HG03159 (cell line): ENCODE data around the gene TNS2.

Experiments
- ATAC-seq: cut with Tn5 transposase; IDR thresholded peaks from one replicate; pipeline ENCODE4 v1.9.1; 2021; ENCODE audit warnings: mild to moderate bottlenecking, moderate library complexity; ENCODE audit not compliant: unreplicated experiment

The TNS2 gene

DNA sequence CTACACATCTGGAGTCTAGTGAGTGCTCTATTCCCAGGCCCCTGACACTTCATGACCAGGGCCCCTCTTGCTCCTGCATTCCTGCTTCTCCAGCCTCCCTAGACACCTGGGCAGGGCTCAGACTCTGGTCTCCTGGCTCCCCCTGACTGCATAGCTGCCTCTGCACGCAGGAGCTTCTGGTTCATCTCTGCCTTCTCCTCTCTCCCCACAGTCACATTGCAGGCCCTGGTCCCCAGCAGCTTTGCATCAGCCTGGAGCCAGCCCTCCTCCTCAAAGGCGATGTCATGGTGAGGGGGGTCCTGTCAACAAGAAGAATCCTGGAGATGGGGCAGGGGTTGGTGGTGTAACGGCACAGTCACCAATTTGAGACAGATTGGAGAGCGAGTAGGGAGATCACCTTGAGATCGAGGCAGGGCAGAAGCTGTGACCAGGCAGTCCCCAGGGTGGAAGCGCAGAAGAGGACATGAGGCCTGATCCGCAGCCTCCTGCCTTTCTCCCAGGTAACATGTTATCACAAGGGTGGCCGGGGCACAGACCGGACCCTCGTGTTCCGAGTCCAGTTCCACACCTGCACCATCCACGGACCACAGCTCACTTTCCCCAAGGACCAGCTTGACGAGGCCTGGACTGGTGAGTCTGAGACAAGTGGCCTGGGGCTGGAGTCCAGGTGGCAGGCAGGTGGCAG, 8.1 kb downstream of the TNS2 start:
- ATAC-seq = no peak

DNA sequence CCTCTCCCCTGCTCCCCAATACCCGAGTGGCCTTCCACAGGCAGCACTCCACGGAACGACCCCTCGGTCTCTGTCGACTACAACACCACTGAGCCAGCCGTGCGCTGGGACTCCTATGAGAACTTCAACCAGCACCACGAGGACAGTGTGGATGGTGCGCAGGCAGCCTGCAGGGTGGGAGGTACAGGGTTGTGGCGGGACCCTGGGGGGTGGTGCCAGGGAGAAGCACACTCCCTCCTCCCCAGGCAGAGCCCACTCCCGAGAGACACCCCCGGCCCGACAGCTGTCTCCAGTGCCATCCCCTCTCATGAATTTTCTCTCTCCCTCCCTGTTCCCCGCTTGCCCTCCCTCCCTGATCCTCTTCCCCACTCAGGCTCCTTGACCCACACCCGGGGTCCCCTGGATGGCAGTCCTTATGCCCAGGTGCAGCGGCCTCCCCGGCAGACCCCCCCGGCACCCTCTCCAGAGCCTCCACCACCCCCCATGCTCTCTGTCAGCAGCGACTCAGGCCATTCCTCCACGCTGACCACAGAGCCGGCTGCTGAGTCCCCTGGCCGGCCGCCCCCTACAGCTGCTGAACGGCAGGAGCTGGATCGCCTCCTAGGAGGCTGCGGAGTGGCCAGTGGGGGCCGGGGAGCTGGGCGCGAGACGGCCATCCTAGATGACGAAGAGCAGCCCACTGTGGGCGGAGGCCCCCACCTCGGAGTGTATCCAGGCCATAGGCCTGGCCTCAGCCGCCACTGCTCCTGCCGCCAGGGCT, 9.0 kb downstream of the TNS2 start:
- ATAC-seq = no peak

DNA sequence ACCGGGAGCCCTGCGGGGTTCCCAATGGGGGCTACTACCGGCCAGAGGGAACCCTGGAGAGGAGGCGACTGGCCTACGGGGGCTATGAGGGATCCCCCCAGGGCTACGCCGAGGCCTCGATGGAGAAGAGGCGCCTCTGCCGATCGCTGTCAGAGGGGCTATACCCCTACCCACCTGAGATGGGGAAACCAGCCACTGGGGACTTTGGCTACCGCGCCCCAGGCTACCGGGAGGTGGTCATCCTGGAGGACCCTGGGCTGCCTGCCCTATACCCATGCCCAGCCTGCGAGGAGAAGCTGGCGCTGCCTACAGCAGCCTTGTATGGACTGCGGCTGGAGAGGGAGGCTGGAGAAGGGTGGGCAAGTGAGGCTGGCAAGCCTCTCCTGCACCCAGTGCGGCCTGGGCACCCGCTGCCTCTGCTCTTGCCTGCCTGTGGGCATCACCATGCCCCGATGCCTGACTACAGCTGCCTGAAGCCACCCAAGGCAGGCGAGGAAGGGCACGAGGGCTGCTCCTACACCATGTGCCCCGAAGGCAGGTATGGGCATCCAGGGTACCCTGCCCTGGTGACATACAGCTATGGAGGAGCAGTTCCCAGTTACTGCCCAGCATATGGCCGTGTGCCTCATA, 9.7 kb downstream of the TNS2 start:
- no peak for ATAC-seq

DNA sequence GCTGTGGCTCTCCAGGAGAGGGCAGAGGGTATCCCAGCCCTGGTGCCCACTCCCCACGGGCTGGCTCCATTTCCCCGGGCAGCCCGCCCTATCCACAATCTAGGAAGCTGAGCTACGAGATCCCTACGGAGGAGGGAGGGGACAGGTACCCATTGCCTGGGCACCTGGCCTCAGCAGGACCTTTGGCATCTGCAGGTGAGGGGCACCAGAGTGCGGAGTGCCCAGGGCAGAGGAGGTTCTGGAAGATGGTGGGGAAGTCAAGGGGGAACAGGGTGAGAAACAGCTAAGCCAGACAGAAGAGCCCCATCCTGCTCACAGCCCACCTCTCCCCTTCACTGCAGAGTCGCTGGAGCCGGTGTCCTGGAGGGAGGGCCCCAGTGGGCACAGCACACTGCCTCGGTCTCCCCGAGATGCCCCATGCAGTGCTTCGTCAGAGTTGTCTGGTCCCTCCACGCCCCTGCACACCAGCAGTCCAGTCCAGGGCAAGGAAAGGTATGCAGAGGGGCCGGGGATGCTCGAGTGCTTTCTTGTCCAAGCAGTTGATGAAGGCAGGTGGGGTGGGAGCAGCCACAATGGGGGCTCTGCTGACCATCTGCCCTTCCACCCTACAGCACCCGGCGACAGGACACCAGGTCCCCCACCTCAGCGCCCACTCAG, 10.3 kb downstream of the TNS2 start:
- no peak for ATAC-seq

DNA sequence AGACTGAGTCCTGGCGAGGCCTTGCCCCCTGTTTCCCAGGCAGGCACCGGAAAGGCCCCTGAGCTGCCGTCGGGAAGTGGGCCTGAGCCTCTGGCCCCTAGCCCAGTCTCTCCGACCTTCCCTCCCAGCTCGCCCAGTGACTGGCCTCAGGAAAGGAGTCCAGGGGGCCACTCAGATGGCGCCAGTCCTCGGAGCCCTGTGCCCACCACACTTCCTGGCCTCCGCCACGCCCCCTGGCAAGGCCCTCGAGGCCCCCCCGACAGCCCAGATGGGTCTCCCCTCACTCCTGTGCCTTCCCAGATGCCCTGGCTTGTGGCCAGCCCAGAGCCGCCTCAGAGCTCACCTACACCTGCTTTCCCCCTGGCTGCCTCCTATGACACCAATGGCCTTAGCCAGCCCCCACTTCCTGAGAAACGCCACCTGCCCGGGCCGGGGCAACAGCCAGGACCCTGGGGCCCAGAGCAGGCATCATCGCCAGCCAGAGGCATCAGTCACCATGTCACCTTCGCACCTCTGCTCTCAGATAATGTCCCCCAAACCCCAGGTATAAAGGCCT, 10.9 kb downstream of the TNS2 start:
- no peak for ATAC-seq

DNA sequence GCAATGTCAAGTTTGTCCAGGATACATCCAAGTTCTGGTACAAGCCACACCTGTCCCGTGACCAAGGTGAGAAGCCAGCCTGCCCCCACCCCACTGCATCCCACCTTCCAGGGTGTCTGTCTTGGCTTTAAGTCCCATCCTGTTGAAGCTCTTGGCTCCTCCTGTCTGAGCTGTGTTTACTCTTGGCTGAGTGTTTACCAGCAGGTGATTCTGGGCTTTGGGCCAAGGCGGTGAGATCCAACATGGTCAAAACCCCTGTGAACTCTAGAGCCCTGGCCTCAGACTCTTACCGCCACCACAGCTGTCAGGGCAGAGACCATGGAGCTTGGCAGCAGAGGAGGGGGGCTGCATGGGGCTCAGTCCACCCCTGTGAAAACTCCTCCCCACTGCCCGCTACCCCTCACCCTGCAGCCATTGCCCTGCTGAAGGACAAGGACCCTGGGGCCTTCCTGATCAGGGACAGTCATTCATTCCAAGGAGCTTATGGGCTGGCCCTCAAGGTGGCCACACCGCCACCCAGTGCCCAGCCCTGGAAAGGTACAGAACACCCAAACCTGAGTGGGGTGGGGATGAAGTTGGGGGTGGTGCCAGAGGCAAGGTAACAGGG, 11.6 kb downstream of the TNS2 start:
- no peak for ATAC-seq

DNA sequence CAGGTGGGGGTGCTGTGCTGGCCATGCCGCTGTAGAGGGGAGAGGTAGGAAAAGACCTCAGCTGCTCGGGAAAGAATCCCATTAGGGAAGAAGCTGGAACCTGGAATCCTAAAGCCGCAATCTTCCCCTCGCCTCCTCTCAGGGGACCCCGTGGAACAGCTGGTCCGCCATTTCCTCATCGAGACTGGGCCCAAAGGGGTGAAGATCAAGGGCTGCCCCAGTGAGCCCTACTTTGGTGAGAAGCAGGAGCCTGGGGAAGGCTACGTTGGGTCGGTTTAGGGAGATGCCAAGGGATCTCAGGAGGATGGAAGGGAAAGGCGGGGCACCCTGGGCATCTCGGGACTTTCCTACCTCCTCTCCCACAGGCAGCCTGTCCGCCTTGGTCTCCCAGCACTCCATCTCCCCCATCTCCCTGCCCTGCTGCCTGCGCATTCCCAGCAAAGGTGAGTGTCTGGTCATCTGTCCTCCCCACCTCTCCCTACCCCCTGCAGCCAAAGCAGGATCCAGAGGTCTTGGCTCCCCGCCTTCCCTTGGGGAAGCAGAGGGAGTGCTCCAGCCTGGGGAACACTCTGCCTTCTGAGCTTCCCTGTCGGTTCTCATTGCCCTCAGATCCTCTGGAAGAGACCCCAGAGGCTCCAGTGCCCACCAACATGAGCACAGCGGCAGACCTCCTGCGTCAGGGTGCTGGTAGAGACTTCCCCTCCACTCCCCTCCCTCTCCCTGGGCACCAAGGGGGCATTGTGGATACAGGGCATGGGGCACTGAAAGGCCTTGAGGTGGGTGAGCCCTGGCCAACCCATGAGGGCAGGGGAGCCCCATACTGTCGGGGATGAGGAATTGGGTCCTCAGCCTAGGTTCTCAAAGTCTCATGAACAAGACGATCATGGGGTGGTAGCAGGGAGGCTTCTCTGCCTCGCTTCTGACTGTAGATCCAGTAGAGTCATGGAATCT, 12.4 kb downstream of the TNS2 start:
- no peak for ATAC-seq

DNA sequence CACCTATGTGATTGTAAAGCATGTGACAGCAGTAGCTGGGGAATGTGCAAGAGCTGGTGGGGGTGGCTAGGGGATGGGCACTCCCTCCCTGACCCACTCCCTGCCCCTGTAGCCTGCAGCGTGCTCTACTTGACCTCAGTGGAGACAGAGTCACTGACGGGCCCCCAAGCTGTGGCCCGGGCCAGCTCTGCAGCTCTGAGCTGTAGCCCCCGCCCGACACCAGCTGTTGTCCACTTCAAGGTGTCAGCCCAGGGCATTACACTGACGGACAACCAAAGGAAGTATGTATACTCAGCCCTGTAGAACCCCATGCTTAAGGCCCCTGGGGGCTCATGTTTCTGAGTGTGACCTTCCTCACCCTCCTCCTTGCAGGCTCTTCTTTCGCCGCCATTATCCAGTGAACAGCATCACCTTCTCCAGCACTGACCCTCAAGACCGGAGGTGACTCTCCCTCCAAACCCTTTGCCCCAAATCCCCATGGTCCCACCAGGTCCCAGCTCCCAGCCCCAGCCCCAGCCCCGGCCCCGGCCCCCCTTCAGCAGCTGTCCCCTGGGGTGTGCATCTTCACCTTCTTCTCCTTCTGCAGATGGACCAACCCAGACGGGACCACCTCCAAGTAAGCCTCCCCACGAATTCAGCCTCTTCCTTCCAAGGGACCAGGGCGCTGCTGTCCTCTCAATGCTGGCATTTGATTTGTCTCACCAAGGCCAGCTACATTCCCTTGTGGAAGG, 13.3 kb downstream of the TNS2 start:
- no peak for ATAC-seq

DNA sequence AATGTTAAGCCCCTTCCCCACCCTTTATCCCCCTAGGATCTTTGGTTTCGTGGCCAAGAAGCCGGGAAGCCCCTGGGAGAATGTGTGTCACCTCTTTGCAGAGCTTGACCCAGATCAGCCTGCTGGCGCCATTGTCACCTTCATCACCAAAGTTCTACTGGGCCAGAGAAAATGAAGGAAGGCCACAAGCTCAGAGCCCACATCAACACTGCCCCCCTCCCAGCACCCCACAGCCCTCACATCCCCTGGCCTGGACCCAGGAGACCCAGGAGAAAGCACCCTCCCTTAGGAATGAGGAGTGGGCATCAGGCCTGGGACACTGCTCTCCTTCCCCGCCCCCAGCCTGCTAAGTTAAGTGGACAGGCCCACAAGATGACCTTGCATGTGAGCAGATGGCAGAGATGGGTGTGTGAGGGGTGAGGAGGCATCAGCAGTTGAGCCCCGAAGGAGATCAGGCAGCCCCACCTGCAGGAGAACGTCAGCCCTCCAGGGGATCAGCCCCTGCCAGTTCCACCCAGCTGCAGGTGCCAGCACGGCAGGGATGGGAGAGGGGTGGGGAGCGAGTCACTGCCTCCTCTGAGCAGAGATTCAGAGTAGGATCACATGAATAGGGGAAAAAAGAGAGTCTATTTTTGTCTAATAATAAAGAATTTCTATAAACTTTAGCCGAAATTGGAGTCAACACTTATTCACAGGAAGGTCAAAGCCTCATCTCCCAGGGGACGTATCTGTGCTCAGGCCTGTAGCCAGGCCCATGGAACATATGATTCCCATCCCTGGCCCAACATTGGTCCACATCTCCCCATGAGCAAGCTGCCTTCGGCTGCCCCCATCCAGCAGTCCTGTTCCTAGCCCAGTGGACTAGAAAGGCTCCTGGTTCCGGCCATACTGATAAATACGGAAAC, 14.1 kb downstream of the TNS2 start:
- ATAC-seq = no peak

DNA sequence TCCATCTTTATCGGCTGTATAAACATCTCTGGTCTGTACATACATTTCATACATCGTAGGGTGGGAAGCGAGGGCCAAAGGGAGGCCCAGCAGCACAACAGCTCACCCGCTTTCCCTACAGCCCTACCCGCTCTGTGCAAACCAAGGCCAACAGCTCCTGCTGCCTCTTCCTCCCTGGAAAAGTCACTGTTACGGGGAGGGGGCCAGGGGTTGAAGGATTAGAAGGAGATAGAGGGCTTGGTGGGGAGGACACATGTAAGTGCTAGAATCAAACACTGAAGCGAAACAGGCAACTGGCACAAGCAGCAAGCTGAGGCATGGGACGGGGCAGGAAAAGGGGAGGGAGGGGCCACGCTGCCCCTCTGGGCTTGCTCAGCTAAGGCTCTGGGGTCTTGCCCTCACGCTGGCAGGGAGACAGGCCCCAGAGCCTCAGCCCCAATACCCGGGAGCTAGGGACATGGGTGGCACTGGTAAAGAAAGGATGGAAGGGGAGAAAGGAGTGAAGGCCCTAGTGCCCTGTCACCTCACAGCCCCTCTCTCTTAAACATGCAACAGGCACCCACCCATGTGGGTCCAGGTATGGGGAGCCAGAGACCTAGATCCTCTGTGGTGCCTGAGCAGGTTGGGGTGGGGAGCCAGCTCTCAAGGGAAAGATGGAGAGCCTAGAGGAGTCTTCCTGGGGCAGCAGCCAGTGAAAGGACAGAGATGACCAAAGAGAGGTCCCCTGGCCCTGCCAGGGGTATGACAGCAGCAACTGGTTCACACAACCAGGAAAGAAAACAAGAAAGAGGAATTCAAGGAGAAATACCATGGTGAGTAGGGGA, 15.0 kb downstream of the TNS2 start:
- ATAC-seq = no peak

DNA sequence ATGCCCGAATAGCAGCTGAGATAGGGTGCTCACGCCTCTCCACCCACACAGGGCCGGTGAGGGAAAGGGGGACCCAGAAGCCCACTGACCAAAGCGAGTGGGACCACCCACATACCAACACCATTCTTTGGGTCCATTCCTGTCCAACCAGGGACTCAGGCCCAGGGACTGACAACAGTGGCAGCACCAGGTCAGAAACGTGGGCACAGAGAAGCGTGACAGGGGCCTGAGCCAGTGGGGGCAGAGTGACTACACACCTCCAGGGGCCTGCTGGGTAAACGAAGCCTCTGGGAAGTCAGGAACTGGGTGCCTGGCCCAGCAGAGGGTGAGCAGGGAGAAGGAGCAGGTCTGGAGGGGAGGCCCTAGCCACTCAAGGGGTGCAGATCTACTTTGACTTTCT, 15.6 kb downstream of the TNS2 start:
- ATAC-seq = no peak

DNA sequence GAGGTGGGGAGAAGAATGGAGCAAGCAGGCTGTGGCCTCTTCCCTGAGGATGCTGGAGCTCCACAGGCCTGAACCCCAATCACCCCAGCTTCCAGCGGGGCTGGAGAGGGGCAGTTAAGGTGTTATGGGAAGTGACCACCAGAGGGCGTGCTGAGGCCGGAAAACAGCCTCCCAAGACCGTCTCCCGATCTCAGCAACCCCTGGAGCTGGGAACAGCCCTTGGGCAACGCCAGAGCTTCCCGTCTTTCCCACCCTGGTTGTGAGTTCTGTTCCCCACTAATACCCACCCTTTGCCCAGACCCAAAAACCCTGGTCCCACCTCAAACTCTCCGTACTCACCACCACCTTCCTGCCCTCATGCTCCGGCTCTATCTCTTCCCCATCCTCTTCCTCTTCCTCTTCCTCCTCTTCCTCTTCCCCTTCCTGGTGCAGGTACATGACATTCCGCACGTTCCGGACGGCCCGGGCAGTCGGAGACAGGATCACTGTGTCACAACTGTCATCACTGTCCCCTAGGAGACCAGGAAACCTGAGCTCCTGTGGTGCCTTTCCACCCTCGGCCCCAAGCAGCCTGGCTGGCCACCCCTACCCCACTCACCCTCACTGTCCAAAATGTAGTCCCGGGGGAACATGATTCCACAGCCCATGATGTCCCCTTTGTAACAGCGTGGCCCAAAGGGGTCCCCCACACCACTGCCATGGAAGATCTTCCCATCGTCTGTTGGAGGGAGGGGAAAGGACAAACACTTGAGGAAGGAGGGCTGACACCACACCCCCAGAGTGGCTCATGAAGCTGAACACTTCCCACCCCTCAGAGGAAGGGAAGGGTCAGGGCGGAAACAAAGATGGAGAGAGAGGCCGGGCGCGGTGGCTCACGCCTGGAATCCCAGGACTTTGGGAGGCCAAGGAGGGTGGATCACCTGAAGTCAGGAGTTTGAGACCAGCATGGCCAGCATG, 16.4 kb downstream of the TNS2 start:
- ATAC-seq = no peak

DNA sequence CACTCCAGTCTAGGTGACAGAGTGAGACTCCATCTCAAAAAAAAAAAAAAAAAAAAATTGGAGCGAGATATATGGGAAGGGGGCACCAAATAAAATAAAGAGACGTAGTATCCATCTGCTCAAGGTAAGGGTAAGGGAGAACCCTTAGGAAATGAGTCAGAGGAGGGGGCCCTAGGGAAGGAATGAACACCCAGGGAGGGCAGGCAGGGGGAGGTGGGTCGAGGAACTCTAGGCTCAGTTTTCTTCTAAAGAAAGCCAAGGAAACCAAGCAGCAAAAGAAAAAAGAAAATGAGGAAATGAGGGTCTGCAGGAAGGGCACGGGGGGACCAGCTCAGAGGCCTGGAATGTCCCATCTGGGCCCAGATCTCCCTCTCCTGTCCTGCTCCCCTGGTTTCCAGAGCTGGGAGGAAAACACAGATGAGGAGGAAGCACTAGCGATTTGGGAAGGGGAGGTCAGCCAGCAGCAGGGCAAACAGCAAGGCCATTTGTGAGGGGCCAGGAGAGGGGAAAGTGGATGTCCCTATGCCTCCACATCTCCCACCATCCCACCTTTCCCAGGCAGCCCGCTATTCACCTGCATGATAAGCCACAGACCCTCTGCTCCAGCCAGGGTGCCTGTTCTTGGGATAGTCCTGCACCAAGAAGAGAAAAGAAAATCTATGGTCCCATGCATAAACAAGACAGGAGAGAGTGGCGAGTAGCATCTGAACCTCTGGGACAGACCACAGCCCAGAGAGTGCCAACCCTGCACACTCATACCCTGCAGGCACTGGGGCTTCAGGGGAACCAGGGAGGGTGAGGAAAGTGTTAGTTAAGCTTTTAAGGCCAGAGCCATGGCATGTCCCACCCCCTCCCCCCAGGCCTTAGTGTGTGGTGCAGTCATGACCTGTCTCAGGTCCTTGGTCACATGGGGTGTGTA, 17.5 kb downstream of the TNS2 start:
- ATAC-seq = no peak

DNA sequence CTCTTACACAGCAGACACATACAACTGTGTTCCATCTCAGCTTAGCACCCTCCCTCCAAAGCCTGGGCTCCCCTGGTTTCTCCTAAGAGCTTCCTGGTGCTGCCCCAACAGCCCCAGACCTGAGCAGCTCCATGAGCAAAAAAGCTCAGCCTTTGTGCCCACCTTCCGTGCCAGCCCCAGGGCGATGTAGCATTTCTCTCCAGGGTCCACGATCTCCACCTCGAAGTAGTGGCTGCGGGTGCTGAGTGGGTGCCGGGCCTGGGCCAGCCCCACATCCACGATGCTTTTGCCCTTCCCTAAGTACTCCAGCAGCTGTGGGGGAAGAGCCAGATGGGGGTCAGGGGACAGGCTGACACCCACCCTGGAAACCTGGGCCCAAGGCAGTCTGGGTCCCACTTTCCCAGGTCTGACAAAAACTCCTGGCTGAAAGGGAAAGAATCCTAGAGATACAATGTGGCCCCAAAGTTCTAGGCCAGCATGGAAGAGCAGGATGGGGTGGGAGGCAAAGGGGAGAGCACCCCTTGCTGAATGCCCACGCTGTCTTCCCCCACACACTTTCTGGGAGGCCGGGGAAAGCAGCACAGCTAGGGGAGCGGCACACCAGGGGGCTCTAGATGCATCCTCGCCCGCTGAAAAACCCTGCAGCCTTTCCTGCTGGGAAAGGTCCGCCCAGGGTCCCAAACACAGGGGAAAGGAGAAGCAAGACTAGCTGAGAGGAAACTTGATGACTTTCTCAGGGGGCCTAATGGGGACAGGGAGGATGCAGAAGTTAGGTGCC, 18.3 kb downstream of the TNS2 start:
- no peak for ATAC-seq
